Peyer's patch (tissue), 4 donors: Measurements from ENCODE around the gene ZNF396.

ENCODE experiments used
- CTCF ChIP-seq, 6 experiments: fragments of 450-650 bp in 4 of 6; fragments of 200-600 bp in 2 of 6; sonication (generic) in 1 of 6; IDR thresholded peaks; one replicate each; pipeline ENCODE4 v1.5.1; 2017 to 2019; ENCODE audit warnings: antibody characterized with exemption in 6 of 6, mild to moderate bottlenecking in 3 of 6, moderate library complexity in 1 of 6
- POLR2A ChIP-seq, 2 donors: fragments of 450-650 bp; IDR thresholded peaks; one replicate each; pipeline ENCODE4 v1.5.1; 2017; ENCODE audit warnings: antibody characterized with exemption in 2 of 2, mild to moderate bottlenecking in 2 of 2, moderate library complexity in 2 of 2

GRCh38 chr18:35343488-35343935 is 33.6 kb downstream of the ZNF396 start:
- TF ChIP-seq POLR2A (IDR thresholded peaks at IDR 0.05): no peak
- TF ChIP-seq CTCF (IDR thresholded peaks at IDR 0.05): no peak
